Vagina (tissue), 2 donors: ENCODE results near the gene ADAM22.

ENCODE experiments used
- CTCF ChIP-seq, 3 experiments: fragments of 450-650 bp in 2 of 3; fragments of 200-600 bp in 1 of 3; sonication (generic) in 1 of 3; IDR thresholded peaks; one replicate each; pipeline ENCODE4 v1.5.1; 2017 to 2019; ENCODE audit warnings: antibody characterized with exemption in 3 of 3, mild to moderate bottlenecking in 2 of 3, moderate library complexity in 2 of 3
- POLR2A ChIP-seq, 2 donors: fragments of 450-650 bp; IDR thresholded peaks; one replicate each; pipeline ENCODE4 v1.6.1; 2017; ENCODE audit warnings: antibody characterized with exemption in 2 of 2, mild to moderate bottlenecking in 2 of 2, moderate library complexity in 2 of 2

GRCh38 chr7:88041583-88041982 is 107.5 kb downstream of the ADAM22 start:
- TF ChIP-seq CTCF (IDR thresholded peaks at IDR 0.05) (no peak), POLR2A (IDR thresholded peaks at IDR 0.05) (no peak)
